ENCODE results near the gene SPIN1.

Gene SPIN1

GRCh38 chr9:88421348-88421747, 33.1 kb downstream of the SPIN1 start:
- no peaks in the 10 kb centered on the region for H3K27me3 ChIP-seq
- H3K4me3 ChIP-seq (ENCODE audit: low read depth, low read length): no peak overlapping the region
- no peaks in the 10 kb centered on the region for H3K4me1 ChIP-seq
- H3K9me3 ChIP-seq: no peaks in the 10 kb centered on the region; the same call in 1 of the 2 replicates
- TF ChIP-seq CTCF (IDR thresholded peaks at IDR 0.05; ENCODE audit: low read depth, low read length): no peak
- H3K36me3 ChIP-seq: no peaks in the 10 kb centered on the region; the same call in 1 of the 2 replicates
- DNase-seq: no peak

- no peaks in the 10 kb centered on the region for H3K9me3 ChIP-seq
- DNase-seq: no peak
- H3K4me3 ChIP-seq (ENCODE audit: low read depth, low read length): no peak overlapping the region
- no peak for TF ChIP-seq CTCF (IDR thresholded peaks at IDR 0.05; ENCODE audit: low read depth, low read length)
- H3K4me1 ChIP-seq: no peaks in the 10 kb centered on the region
- H3K36me3 ChIP-seq: no peaks in the 10 kb centered on the region
- no peaks in the 10 kb centered on the region for H3K27me3 ChIP-seq
These were observed 37.3 kb downstream of the SPIN1 start for GRCh38 chr9:88425538-88425950.

- Histone ChIP-seq H3K4me3 (ENCODE audit: low read depth, low read length) (no peak overlapping the region), H3K9me3 (no peaks in the 10 kb centered on the region), H3K27me3 (no peaks in the 10 kb centered on the region), H3K36me3 (no peaks in the 10 kb centered on the region), H3K4me1 (no peaks in the 10 kb centered on the region)
- no peak for DNase-seq
- TF ChIP-seq CTCF (IDR thresholded peaks at IDR 0.05; ENCODE audit: low read depth, low read length): no peak
These were observed 38.4 kb downstream of the SPIN1 start for GRCh38 chr9:88426651-88427050.

GRCh38 chr9:88429595-88430430, 41.6 kb downstream of the SPIN1 start:
- Histone ChIP-seq H3K4me3 (ENCODE audit: low read depth, low read length) (no peak overlapping the region), H3K36me3 (peaks cover 8% of the 10 kb centered on the region; the same call in 1 of the 2 replicates)
- no peak for TF ChIP-seq CTCF (IDR thresholded peaks at IDR 0.05; ENCODE audit: low read depth, low read length)

GRCh38 chr9:88433583-88434255, 45.5 kb downstream of the SPIN1 start:
- Histone ChIP-seq H3K4me1 (no peaks in the 10 kb centered on the region), H3K9me3 (no peaks in the 10 kb centered on the region), H3K27me3 (no peaks in the 10 kb centered on the region), H3K36me3 (peaks cover 8% of the 10 kb centered on the region; the same call in 1 of the 2 replicates), H3K4me3 (ENCODE audit: low read depth, low read length) (no peak overlapping the region)
- TF ChIP-seq CTCF (IDR thresholded peaks at IDR 0.05; ENCODE audit: low read depth, low read length): no peak
- no peak for DNase-seq

More at GRCh38 chr9:88429595-88430430, 41.6 kb downstream of the SPIN1 start:
- no peaks in the 10 kb centered on the region for H3K9me3 ChIP-seq
- DNase-seq: no peak
- H3K27me3 ChIP-seq: no peaks in the 10 kb centered on the region
- no peaks in the 10 kb centered on the region for H3K4me1 ChIP-seq

GRCh38 chr9:88435336-88435735, 47.1 kb downstream of the SPIN1 start:
- no peaks in the 10 kb centered on the region for H3K9me3 ChIP-seq
- H3K4me1 ChIP-seq: no peaks in the 10 kb centered on the region
- TF ChIP-seq CTCF (IDR thresholded peaks at IDR 0.05; ENCODE audit: low read depth, low read length): no peak
- H3K4me3 ChIP-seq (ENCODE audit: low read depth, low read length): no peak overlapping the region
- H3K27me3 ChIP-seq: no peaks in the 10 kb centered on the region
- H3K36me3 ChIP-seq: peaks cover 8% of the 10 kb centered on the region; the same call in 1 of the 2 replicates
- DNase-seq: no peak
